GM21825 (cell line): ENCODE results near the gene CKMT2.
A peak's percentile ranks its signal among the peaks of the same experiment; 100 is the strongest.
"Not testable (repeated sequence)": the region's sequence is repeated elsewhere in the genome, so short reads cannot be mapped to it uniquely, and the experiment has no call there.

Source experiments
- ATAC-seq: cut with Tn5 transposase; IDR thresholded peaks from one replicate; pipeline ENCODE4 v1.9.1; 2021; ENCODE audit warnings: mild to moderate bottlenecking, moderate library complexity; ENCODE audit not compliant: unreplicated experiment

The CKMT2 gene

DNA sequence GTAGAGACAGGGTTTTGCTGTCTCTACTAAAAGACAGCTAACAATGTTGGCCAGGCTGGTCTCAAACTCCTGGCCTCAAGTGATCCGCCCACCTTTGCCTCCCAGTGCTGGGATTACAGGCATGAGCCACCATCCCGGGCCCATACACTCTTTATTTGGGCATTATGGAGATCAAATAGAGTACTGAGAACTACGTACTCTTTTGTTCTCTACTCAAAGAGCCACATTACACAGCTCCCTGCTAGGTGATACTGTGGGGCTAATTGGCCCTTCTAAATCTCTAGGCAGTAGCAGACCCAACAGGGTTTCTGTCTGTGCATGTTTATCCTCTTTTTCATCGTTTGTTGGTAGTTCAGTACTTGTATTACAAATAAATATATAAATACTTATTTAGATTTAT lies 16.1 kb downstream of the CKMT2 start:
- no peak for ATAC-seq

DNA sequence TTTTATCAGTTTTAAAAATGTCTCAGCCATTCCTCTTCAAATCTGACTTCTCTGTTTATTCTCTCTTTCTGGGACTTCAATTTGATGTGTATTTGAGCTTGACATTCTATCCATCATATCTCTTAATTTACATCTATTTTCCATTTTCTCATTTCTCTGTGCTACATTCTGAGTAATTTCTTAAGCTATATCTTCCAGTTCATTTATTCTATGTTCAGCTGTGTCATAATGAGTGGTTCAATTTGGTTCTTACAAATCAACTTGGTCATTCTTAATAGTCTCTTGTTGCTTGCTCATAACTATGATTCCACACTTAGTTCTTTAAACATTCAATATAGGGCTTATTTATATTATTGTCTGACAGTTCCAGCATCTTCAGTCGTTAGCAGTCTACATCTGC lies 16.9 kb downstream of the CKMT2 start:
- ATAC-seq, result no peak

DNA sequence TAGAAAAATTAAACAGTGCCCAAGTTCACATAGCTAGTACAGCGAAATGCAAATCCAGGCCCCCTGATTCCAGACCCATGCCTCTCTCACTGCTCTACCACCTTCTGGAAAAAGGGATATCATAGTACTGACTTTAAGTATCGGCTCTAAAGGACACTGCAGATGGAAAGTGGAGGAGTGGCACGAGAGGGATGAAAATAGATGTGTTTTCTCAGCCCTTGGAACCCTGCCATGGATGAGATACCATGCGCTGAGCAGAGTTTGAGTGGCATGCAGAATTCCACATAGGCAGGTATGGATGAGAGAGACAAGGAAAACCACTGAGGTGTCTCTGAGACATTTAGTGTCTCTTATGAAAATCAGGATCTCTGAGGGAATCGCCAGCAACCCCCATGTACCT lies 18.8 kb downstream of the CKMT2 start:
- no peak for ATAC-seq

DNA sequence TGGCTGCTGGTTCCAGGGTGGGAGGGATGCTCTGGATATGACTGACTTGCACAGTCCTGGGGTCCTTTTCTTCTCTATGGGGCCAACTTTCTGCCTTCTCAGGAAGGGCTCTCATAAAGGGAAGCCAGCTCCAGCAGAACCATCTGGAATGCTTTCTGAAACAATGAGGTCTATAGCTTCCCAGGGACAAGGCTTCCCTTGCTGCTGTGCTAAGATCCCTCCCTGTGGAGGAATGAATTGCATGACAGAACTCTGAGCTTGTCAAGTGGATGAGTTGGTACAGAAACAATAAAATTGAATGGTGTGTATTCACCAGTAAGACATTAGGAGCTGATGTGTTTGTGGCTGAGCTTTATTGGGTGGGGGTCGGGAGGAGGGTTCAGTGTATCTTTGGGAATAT lies 19.8 kb downstream of the CKMT2 start:
- no peak for ATAC-seq

DNA sequence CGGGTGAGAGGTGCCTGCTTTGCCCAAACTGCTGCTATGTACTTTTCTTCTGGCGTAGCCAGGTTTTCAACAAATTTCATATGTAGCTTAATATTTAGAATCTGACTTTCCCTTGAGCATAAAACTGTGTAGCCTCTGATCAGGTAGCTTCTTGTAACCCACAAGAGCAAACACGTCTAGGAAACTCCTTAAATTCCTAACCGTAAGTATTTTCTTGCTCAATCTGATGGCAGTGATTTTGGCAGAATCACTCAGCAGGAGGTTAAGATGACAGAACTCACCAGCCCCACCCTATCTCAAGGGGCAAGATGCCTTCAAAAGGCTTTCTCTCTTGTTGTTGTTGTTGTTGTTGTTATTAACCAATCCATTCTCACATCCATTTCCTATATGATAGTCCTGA lies 20.8 kb downstream of the CKMT2 start:
- ATAC-seq, result no peak

DNA sequence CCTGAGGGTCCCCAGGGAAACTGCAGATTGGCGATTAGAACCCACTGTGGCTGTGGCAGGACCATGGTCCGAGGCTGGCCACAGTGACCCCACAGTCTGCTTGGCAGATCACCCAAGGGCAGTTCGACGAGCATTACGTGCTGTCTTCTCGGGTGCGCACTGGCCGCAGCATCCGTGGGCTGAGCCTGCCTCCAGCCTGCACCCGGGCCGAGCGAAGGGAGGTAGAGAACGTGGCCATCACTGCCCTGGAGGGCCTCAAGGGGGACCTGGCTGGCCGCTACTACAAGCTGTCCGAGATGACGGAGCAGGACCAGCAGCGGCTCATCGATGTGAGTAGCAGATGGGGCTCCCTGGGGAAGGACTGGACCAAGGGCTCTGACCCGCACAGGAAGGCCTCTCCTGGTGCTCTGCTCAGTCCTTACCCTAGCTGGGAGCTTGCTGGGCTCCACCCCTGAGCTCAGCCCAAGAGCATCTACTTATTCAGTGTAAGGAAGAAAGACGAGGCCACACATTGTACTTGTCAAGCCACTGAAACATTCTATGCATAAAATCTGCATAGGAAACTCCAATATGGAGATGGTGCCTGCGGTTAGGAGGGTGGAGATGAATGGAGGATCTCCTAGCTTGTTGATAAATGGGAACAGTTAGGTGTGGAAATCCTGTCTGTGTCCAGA lies 21.9 kb downstream of the CKMT2 start:
- no peak for ATAC-seq

DNA sequence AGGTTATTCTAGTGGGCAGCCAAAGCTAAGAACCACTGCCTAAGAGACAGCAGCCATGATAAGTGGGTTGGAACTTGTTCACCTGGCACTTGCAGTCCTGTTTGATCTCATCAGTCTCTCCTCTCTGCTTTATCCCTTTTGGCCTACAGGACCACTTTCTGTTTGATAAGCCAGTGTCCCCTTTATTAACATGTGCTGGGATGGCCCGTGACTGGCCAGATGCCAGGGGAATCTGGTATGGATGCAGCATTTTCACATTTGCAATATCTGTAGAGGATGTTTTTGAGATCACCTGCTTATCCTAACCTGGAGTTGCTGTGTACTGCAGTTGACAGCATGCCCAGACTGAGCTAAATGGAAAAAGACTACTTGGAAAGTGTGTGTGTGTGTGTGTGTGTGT lies 23.6 kb downstream of the CKMT2 start:
- no peak for ATAC-seq

DNA sequence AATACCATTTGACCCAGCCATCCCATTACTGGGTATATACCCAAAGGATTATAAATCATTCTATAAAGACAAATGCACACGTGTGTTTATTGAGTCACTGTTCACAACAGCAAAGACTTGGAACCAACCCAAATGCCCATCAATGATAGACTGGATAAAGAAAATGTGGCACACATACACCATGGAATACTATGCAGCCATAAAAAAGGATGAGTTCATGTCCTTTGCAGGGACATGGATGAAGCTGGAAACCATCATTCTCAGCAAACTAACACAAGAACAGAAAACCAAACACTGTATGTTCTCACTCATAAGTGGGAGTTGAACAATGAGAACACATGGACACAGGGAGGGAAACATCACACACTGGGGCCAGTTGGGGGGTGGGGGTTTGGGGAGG lies 29.7 kb downstream of the CKMT2 start:
- ATAC-seq, result not testable (repeated sequence)

DNA sequence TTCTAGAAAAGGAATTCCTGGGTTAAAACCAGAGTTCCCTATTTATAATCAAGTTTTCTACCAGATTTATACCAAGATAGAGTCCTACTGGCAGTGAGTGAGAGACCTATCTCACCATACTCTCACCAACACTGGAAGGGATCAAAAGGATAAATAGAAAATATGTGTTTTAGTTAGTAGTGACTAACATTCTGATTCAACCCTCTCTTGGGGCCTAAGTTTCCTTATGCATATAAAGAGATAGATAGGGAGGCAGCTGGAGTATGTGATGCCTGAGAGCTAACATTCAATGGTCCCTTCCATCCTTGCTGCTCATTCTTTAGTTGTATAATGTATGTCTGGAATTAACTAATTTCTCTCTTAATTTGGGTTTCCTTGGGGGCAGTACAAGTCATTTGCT lies 32.0 kb downstream of the CKMT2 start:
- ATAC-seq, result no peak

DNA sequence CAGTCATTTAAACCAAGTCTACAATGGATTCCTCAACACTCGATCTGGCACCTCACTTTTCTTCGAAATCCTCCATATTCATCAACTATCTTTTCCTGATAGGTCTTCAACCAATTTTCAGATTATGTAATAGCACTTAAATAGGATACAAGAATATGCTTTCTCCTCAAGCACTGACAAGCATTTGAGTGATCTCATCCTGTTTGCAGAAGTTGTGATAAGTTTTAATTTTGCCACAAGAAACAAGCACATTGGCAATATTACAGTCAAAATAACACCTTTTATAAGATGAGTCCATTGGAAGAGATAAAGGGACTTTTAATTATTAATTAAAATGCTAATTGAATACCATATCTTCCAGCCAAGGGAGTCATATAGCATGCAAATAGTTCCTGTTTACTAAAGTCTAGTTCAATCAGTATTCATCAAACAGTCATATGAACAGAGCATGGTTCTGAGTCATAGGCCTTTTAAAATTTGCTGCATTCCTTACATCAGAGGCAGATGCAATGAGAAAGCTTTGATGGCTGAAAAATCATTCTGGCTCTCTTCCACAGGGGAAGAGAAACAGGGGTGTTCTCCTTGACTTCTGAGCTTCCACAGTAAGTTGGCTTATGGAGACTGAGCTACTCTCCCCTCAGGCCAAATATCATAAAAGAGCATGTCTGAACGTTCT lies 35.5 kb downstream of the CKMT2 start:
- ATAC-seq, result no peak

DNA sequence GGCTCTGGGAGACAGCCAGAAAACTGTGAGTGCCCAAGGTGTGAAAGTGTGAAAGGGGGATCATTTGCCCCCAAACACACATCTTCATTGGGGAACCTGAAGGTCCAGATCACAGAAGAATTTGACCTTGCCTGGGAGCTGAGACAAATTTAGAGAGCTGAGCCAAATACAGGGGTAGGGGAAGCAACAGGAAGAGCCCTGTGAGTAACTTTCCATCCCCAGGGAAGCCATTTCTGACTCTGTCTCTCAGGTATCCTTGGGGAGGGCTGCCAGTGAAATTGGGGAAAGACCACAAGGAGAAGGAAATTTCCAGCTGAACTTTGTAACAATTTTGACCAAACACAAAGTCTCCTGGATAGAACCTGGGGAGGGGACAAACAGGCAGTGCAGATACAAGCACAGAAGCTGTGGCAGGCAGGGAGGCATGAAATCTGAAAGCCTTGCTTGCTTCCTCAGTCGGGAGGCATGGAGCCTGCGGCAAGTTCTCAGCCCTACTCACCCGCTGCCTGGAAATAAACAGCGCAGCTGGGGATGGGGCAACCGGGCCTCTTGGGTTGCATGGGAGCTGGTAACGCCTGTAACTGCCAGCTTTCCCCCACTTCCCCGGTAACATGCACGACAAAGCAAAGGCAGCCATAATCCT lies 36.8 kb downstream of the CKMT2 start:
- ATAC-seq, result no peak

DNA sequence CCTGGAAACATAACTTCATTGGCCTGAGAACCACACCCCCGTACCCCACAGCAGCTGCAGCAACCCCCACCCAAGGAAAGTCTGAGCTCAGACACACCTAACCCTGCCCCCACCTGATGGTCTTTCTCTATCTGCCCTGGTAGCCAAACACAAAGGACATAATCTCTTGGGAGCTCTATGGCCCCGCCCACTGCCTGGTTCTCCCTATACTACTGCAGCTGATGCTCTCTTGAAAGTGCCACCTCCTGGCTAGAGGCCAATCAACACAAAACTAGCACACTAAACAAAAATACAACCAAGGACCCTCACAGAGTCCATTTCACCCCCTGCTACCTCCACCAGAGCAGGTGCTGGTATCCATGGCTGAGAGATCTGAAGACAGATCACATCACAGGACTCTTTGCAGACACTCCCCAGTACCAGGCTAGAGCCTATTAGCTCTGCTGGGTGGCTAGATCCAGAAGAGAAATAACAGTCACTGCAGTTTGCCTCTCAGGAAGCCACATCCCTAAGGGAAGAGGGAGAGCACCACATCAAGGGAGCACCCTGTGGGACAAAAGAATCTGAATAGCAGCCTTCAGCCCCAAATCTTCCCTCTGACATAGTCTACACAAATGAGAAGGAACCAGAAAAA lies 37.4 kb downstream of the CKMT2 start:
- ATAC-seq, result not testable (repeated sequence)

DNA sequence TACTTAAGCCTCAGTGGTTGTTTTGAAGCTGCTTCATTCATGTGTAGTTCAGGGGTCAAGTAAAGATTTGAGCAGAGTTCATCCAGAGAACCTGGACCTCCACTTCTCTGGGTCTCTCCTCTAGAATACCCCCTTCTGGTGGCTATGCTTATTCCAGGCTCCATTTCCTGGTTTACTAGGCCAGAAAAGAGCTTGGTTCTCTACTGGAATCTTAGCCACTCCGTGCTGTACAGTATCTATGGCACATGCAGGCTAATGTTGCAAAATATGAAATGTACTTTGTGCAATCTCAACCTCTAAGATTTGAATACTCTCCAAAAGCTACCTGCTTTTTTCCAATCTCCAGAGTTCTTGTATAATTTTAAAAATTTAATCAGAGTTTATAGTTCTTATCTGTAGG lies 50.9 kb downstream of the CKMT2 start:
- no peak for ATAC-seq

DNA sequence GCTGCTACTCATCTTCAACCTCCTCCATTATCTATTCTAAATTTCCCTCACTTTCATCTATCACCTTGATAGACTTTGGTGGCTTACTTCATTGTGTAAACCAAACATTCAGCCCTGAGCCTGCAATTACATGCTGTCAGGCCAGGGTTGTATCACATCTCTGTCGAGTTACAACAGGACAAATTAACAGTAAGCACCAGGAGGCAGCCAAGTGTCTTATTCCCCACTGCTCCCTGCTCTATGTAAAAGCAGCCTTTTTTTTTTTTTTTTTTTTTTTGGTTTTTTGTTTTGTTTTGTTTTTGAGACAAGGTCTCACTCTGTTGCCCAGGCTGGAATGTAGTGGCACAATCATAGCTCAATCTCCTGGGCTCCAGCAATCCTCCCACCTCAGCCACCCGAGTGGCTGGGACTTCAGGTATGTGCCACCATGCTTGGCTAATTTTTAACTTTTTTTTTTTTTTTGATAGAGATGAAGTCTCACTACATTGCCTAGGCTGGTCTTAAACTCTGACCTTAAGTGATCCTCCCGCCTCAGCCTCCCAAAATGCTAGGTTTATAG lies 53.0 kb downstream of the CKMT2 start:
- ATAC-seq, result no peak

DNA sequence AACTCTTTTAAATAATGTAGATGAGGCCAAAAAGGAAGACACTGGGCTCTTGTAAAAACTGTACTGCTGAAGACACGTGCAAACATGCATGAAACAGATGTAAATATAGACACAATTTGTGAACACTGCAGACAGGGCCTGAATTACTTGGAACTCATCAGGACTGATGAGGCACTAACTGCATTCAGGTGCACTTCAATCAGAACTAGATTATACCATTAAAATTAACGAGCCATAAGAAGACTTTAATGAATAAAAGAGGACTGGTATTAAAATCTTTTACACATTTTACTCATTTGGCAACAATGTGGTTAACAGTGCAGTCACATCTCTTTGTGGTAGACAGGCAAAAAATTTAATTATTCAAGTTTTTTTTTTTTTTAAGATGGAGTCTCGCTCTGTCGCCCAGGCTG lies 54.9 kb downstream of the CKMT2 start:
- no peak for ATAC-seq

DNA sequence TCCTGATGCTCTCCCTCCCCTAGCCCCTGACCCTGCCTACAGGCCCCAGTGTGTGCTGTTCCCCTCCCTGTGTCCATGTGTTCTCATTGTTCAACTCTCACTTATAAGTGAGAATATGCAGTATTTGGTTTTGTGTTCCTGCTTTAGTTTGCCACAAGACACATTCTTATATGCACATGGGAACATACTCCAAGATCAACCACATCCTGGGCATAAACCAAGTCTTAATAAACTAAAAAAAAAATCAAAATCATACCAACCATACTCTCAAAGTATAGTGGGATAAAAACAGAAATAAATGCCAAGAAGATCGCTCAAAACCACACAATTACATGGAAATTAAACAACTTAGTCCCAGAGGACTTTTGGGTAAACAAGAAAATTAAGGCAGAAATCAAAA lies 57.0 kb downstream of the CKMT2 start:
- no peak for ATAC-seq

DNA sequence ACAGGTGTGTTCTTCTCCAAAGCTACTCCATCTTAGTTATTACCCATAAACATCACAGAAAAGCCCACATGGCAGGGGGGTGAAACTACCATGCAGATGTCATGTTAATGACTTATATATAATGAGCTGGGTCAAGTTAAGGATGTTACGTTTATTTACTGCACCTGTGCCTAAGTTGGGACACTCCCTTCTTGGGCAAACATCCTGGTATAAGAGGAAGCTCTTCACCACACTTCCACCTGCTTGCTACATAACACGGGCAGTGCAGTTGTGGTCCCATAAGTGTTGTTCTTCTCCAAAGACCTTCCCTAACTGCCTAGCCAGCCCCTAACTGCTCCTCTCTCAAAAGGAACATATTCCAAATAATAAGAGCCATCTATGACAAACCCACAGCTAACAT lies 59.0 kb downstream of the CKMT2 start:
- ATAC-seq, result no peak

DNA sequence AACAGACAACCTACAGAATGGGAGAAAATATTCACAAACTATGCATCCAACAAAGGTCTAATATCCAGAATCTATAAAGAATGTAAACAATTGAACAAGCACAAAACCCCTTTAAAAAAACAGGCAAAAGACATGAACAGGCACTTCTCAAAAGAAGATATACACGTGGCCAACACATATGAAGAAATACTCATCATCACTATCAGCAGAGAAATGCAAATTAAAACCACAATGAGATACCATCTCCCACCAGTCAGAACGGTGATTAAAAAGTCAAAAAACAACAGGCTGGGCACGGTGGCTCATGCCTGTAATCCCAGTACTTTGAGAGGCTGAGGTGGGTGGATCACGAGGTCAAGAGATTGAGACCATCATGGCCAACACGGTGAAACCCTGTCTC lies 60.9 kb downstream of the CKMT2 start:
- not testable (repeated sequence) for ATAC-seq

DNA sequence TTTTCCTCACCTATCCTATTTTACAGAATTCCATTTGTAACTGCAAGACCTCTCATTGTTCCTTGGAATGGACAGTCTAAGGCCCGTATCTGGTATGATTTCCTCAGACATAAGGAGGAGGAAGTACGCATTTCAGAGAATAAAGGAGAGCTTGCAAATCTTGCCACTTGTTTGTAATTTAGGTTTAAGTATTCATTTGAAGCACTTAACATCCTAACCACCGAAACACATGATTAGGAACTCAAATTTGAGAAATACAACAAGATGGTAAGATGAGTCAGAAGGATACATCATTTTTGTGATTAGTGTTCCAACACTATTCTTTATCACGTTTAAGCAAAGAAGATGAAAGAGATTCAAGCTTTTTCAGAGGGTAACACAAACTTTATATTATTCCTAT lies 64.4 kb downstream of the CKMT2 start:
- no peak for ATAC-seq

DNA sequence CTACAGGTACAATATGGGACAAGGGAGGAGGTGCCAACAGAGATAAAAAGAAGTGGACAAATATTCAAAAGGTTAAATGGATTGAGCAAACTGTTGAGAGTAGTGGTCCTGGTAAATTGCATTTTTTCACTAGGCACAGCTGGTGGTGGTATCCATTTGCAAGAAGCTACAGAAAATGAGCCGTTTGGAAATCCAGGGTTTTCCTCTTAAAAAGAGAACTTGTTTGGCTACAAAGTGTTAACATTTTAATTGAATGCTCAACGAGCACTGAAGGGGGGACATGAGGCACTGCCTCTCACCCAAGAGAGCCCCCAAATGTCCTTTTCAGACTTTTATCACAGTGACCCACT lies 67.8 kb downstream of the CKMT2 start:
- no peak for ATAC-seq

DNA sequence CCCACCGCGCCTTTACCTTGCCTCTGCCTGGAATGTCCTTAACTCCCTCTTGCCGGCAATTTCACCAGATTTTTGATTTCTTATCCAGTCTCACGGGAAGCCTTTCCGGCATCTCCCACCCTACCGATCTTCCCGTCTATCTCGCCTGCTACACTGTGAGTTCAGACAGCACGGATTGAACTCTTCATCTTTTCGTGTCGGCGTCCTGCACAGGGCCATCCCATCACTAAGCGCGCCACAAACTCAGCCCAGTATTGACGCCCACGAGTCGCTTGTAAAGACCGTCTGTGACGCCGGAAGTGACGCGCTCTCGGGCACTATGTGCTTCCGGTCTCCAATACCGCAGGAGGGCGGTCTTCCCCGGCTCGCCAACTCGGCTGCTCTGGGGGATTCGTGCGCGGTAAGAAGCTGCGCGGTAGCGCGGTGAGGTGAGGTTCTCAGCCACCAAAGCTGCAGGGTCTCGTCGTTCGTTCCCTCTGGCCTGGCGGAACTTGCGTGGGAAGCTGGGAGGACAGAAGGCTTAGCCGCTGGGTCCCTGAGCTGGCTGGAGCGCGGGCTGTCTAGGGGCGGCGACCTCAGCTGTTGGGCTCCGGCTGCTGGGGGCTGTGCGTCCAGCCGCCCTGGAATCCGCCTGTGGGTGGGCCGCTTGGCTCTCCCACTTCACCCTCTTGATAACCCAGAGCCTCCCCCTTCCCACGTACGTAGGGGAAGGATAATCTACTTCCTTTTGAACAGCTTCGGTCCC lies 68.3 kb downstream of the CKMT2 start, which contains the start of gene ZCCHC9:
TSS of gene ZCCHC9 (plus strand) at position 317 of the 745 bp plus-strand sequence. CDS start 3,171 bp downstream, outside the sequence.
- ATAC-seq, result peak; percentile 97
